Amniotic stem cell (primary cell): ENCODE measurements around the gene PEX5L.
"Not testable (repeated sequence)": the region's sequence is repeated elsewhere in the genome, so short reads cannot be mapped to it uniquely, and the experiment has no call there.

Source experiments
- DNase-seq: peaks from one replicate; lab custom pipeline; 2025; lab: John Stamatoyannopoulos, UW

The PEX5L gene

DNA sequence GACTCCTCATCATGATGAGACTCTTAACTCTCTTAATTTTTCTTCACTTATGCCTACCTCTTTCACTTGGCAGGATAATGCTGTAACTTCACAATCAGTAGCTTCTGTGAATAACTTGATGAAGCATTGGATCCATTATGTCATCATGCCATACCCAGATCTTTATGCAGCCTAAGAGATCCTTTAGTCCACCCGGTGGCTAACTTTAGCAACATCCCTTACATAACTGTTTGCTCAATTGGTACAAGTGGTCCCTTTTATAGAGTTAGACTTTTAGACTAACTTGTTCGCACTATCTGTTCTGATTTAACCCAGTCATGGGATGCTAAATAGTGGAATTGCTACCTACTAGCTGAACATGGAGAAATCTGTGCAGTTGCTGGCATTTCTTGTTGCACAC is 199.4 kb downstream of the PEX5L start:
- no peak for DNase-seq

- DNase-seq: no peak
Measured at GRCh38 chr3:179833294-179833693, 203.4 kb downstream of the PEX5L start.

DNA sequence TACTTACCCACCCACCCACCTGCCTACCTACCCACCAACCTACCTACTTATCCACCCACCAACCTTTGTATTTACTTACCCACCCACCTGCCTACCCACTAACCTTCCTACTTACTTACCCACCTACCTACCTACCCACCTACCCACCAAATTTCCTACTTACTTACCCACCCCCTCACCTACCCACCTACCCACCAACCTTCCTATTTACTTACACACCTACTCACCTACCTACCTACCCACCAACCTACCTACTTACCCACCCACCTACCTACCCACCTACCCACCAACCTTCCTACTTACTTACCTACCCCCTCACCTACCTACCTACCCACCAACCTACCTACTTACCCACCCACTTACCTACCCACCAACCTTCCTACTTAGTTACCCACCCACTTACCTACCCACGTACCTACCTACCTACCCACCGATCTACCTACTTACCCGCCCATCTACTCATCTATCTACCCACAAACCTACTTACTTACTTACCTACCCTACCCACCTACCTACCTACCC is 204.3 kb downstream of the PEX5L start:
- no peak for DNase-seq

DNA sequence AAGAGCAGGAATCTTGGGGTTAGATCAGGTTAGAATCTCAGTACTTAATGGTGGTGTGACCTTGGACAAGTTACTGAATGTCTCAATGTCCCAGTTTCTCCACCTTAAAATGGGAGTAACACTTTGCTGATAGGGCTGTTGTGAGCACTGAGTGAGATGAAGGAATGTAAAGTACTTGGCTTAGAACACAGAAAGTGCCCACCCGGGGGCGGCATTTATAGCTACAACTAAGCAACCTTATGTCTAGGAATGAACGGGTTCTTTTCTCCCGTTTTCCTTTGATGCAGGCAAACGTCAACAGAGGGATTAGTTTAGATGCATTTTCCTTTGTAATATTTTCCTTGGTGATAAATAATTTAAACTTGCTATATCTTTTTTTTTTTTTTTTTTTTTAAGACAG is 207.3 kb downstream of the PEX5L start:
- DNase-seq: no peak

- DNase-seq: no peak
Measured at GRCh38 chr3:179828738-179829137, 208.0 kb downstream of the PEX5L start.

DNA sequence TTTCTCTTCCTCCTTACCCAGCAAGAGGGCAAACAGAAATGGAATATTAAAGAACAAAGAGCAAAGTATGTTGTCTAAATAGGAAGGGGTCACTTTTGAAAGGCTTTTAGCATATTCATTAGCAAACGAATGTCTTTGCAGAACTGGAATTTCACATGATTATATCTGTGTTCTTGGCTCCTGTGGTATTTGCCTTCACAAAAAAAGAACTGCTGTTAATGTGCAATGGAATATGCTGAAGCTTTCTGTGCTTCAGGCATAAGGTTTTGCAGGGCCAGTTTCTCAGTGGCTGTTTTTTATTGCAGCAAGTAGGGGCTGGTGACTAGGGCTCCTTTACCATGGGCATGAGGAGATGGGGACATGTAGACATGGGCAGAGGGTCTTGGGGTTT is 210.5 kb downstream of the PEX5L start:
- no peak for DNase-seq

GRCh38 chr3:179825527-179826246 is 211.1 kb downstream of the PEX5L start:
- DNase-seq: no peak

DNA sequence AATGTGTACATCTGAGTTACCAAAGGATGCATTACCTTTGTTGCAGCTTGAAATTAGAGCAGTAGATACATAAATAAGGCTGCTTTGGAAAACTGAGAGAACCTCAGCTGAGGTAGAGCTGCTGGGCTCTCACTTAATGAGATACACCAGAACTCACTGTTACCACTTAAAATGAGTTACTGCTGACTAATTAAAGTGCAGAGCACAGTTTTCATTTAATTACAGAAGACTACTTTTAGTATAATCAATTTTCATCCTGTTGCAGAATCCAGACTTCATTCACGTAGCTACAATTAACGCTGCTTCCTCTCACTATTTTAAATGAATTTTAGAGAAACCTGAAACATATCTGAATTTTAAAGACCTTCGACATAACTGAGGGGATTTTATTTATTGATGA is 214.4 kb downstream of the PEX5L start:
- no peak for DNase-seq

GRCh38 chr3:179819379-179819778 is 217.4 kb downstream of the PEX5L start:
- no peak for DNase-seq

GRCh38 chr3:179812096-179812382 is 224.7 kb downstream of the PEX5L start:
- no peak for DNase-seq

DNA sequence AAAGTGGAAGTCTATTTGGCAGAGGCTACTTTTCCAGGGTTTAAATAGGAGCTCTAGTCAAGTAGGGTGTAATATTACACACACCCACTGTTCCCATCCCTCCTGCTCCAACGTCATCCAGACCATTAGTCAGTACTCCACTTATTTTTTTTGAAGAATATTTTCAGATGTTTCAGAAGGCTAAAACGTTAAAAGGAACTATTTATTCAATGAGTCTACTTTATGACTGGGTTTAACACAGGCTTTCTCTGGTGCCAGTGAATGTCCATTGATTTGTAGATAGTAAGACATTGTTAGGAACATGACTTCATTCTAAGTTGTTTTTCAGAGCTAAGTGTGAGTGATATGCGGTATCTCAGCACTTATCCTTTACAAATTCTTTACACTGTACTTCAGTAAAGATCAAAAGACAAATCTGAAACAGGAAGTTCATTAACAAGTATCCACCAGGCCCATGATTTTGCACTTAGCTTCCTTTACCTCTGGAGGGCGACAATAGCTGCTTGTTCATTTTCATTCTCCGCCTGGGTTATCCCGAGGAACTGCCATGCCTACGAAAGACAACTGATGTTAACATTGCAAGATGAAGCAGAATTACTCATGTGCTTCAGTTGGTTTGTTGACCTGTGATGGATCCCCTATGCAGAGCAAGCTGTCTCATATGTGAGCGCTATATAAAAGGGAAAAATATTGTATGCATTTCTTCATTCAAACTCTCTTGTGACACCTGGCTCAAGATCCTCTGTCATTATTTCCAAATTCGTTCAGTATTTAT is 225.2 kb downstream of the PEX5L start:
- peak; percentile 56 for DNase-seq

- no peak for DNase-seq
Measured at GRCh38 chr3:179809639-179810038, 227.1 kb downstream of the PEX5L start.

DNA sequence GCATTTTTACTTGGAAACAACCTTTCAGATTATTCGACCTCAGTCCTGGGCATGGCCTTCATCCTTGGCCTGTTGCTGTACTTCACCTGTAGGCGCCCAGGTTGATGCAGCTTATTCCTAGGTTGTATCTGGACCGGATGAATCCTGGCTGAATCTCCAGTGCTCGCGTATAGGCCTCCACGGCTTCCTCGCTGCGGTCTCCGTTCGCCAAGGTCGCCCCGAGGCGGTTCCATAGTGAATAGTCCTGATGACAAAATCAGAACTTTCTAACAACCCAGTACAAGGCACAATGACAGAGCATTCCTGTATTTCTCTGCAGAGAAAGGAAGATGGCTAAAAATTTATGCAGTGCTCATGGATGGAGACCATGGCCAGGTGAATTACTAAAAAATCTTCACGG is 229.1 kb downstream of the PEX5L start:
- no peak for DNase-seq

DNA sequence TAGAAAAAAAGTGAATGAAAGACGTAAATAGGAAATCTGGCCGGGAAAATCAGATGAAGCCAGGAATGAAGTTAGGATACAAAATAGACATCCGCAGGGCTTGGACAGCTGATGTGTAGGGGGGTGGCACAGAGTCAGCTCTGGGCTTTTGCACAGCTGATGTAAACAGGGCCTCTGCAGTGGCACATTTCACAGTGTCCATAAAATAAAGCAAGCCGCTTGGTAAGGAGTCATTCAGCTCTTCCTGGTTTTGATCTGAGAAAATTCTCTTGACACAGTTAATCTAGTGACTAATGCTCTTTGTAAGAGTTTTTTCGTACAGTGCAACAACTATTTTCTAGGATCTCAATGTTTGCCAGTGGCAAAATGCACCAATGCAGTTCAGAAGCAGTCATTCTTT is 230.6 kb downstream of the PEX5L start:
- no peak for DNase-seq

GRCh38 chr3:179801856-179802255 is 234.9 kb downstream of the PEX5L start:
- DNase-seq: no peak

DNA sequence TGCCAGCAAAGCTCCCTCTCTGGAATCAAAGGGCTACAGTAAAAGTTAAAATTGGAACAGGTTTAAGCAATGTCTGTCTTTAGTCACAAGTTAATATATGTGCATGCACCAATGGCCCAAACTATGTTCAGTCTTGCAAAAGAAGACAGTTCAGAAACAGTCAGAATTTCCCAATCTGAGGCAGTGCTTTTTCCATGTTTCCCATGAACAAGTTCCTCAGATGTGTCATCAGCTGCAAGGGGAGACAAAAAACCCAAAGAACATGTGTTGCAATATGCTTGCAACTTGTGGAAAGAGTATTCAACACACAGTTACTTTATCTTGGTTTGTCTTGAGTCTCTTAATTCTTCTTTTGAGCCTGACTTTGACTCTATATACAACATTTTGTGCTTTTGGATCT is 235.5 kb downstream of the PEX5L start:
- DNase-seq: peak; percentile 50

GRCh38 chr3:179797192-179797591 is 239.5 kb downstream of the PEX5L start:
- DNase-seq: no peak

DNA sequence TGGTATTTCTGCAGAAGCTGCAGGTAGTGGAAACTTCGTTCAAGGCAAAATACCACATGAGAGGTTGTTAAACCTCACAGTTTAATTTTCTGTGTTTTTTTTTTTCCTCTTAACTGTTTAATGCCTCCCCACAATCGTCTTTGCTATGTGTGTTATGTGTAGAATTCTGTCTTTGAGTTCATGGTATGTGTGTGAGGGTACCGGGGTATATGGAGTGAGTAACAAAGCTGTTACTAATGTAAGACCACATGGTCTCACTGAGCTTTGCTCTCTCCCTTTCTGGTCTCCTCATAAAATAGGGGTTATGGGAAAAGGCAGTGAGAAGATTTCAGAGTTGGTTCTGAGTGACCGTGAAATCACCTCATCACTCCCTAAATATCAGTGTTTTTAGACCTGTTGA is 240.3 kb downstream of the PEX5L start:
- DNase-seq: no peak

GRCh38 chr3:179794355-179794754 is 242.4 kb downstream of the PEX5L start:
- DNase-seq: no peak

DNA sequence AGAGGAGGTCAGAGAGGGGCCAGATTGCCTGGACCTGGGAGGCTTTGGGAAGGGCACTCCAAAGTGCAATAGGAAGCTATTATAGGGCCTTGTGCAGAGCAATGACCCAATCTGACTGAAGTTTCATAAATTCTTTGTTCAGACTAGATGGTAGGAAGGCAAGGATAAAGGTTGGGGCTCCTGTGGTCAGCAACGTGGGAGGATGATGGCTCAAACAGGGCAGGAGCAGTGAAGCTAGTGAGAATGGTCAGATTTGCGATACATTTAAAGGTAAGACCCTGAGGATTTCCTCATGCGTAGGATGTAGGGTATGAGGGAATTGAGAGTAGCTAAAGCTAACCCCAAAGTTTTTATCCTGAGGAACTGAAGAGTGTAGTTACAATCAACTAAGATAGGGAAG is 244.9 kb downstream of the PEX5L start:
- DNase-seq: no peak

GRCh38 chr3:179788996-179789395 is 247.7 kb downstream of the PEX5L start:
- DNase-seq: no peak

DNA sequence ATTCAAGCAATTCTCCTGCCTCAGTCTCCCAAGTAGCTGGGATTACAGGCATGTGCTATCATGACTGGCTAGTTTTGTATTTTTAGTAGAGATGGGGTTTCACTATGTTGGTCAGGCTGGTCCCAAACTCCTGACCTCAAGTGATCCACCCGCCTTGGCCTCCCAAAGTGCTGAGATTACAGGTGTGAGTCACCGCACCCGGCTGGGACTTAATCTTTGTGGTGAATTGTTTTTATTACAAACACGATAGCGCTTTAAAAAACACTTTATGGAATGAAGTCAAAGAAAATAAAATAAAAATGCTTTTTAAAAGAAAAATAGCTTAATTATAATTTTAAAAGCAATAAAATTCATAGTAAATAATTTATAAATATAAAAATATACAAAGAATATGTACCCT is 253.9 kb downstream of the PEX5L start:
- DNase-seq: not testable (repeated sequence)

DNA sequence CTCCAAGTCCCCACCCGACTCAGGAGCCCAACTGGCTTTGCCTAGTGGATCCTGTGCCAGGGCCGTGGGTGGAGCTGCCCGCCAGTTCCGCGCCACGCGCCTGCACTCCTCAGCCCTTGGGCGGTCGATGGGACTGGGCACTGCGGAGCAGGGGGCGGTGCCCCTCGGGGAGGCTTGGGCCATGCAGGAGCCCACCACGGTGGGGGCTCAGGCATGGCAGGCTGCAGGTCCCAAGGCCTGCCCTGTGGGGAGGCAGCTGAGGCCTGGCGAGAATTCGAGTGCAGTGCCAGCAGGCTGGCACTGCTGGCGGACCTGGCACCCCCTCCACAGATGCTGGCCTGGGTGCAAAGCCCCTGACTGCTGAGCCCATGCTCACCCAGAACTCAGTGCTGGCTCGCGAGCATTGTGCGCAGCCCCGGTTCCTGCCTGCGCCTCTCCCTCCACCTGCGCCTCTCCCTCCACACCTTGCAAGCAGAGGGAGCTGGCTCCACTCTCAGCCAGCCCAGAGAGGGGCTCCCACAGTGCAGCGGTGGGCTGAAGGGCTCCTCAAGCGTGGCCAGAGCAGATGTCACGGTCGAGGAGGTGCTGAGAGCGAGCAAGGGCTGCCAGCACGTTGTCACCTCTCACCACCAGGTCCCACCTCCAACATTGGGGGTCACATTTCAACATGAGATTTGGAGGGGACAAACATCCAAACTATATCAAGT is 261.2 kb downstream of the PEX5L start:
- no peak for DNase-seq
